H9 (cell line): ENCODE measurements around the gene MTCH1. TPM values are rescaled to one million over a fixed set of nuclear protein-coding genes. Genes with fewer than 3 reads are reported as not detected.

Source experiments
- DNase-seq: peaks from one replicate; pipeline ENCODE4 v3.0.0-alpha.2; 2017
- H2AFZ ChIP-seq: one replicate; pipeline ENCODE4 v1.6.1; 2013; ENCODE audit warnings: mild to moderate bottlenecking, low read length, control low read depth, moderate library complexity
- H2AK5ac ChIP-seq: 2 replicates; pipeline ENCODE4 v1.6.1; 2013; ENCODE audit warnings: low read length, control low read depth, mixed read lengths; ENCODE audit not compliant: insufficient read length
- H2BK120ac ChIP-seq: one replicate; pipeline ENCODE4 v1.6.1; 2013; ENCODE audit warnings: low read depth, mild to moderate bottlenecking, low read length, control low read depth, inconsistent platforms; ENCODE audit not compliant: poor library complexity, severe bottlenecking
- H2BK12ac ChIP-seq: 2 replicates; pipeline ENCODE4 v1.6.1; 2013; ENCODE audit warnings: low read length, control low read depth, mixed read lengths, low read depth; ENCODE audit not compliant: insufficient read length
- H2BK15ac ChIP-seq: 2 replicates; pipeline ENCODE4 v1.6.1; 2013; ENCODE audit warnings: low read depth, low read length, control low read depth
- H2BK20ac ChIP-seq: one replicate; pipeline ENCODE4 v1.6.1; 2013; ENCODE audit warnings: low read depth, mild to moderate bottlenecking, low read length, control low read depth, inconsistent platforms; ENCODE audit not compliant: poor library complexity, severe bottlenecking
- H2BK5ac ChIP-seq: 2 replicates; pipeline ENCODE4 v1.6.1; 2013; ENCODE audit warnings: low read length, control low read depth, mixed read lengths; ENCODE audit not compliant: insufficient read length
- H3K14ac ChIP-seq: 2 replicates; pipeline ENCODE4 v1.6.1; 2013; ENCODE audit warnings: low read length, control low read depth; ENCODE audit not compliant: insufficient read depth
- H3K18ac ChIP-seq: 2 replicates; pipeline ENCODE4 v1.6.1; 2013; ENCODE audit warnings: low read depth, mild to moderate bottlenecking, mixed read lengths, low read length, control low read depth; ENCODE audit not compliant: insufficient read length
- H3K23ac ChIP-seq: 2 replicates; pipeline ENCODE4 v1.6.1; 2013; ENCODE audit warnings: low read length, control low read depth, mixed read lengths, low read depth; ENCODE audit not compliant: insufficient read length
- H3K23me2 ChIP-seq: 2 replicates; pipeline ENCODE4 v1.6.1; 2013; ENCODE audit warnings: low read depth, mild to moderate bottlenecking, mixed read lengths, low read length, control low read depth; ENCODE audit not compliant: insufficient read length, poor library complexity, severe bottlenecking
- H3K27ac ChIP-seq: 2 replicates; pipeline ENCODE4 v1.5.1; 2013; ENCODE audit warnings: low read length, control low read depth, mixed read lengths, low read depth; ENCODE audit not compliant: insufficient read length
- H3K27me3 ChIP-seq: 2 replicates; pipeline ENCODE4 v1.6.1; 2013; ENCODE audit warnings: low read length, control low read depth, inconsistent platforms; ENCODE audit not compliant: insufficient read depth
- H3K4ac ChIP-seq: 2 replicates; pipeline ENCODE4 v1.6.1; 2013; ENCODE audit warnings: low read depth, mild to moderate bottlenecking, control low read depth, inconsistent platforms, low read length, moderate library complexity
- H3K4me1 ChIP-seq: 2 replicates; pipeline ENCODE4 v1.6.1; 2013; ENCODE audit warnings: low read length, control low read depth, inconsistent platforms; ENCODE audit not compliant: insufficient read depth
- H3K4me2 ChIP-seq: 2 replicates; pipeline ENCODE4 v1.6.1; 2013; ENCODE audit warnings: low read length, control low read depth, mixed read lengths; ENCODE audit not compliant: insufficient read length, insufficient read depth
- H3K56ac ChIP-seq: 2 replicates; pipeline ENCODE4 v1.6.1; 2013; ENCODE audit warnings: low read depth, mild to moderate bottlenecking, mixed read lengths, low read length, control low read depth; ENCODE audit not compliant: insufficient read length
- H3K79me1 ChIP-seq: 2 replicates; pipeline ENCODE4 v1.6.1; 2013; ENCODE audit warnings: low read depth, mild to moderate bottlenecking, moderate library complexity, low read length, control low read depth, inconsistent platforms; ENCODE audit not compliant: insufficient read depth, poor library complexity, severe bottlenecking
- H3K79me2 ChIP-seq: 2 replicates; pipeline ENCODE4 v1.6.1; 2013; ENCODE audit warnings: low read length, control low read depth, inconsistent platforms; ENCODE audit not compliant: insufficient read depth
- H3K9ac ChIP-seq: 2 replicates; pipeline ENCODE4 v1.6.1; 2013; ENCODE audit warnings: low read length, control low read depth, mixed read lengths; ENCODE audit not compliant: insufficient read length; ENCODE audit errors: extremely low read depth
- H3K9me3 ChIP-seq: one replicate; pipeline ENCODE4 v1.6.1; 2013; ENCODE audit warnings: low read depth, low read length, inconsistent platforms; ENCODE audit not compliant: control insufficient read depth
- H3T11ph ChIP-seq: one replicate; pipeline ENCODE4 v1.6.1; 2013; ENCODE audit warnings: mild to moderate bottlenecking, low read length, control low read depth, inconsistent platforms
- H4K20me1 ChIP-seq: one replicate; pipeline ENCODE4 v1.6.1; 2013; ENCODE audit not compliant: control insufficient read depth, insufficient read length, insufficient read depth
- H4K5ac ChIP-seq: 2 replicates; pipeline ENCODE4 v1.6.1; 2013; ENCODE audit warnings: low read depth, mild to moderate bottlenecking, mixed read lengths, low read length, control low read depth; ENCODE audit not compliant: insufficient read length
- H4K8ac ChIP-seq: replicated peaks from 2 replicates; pipeline ENCODE4 v1.6.1; 2013; ENCODE audit warnings: low read length, control low read depth, mixed read lengths, low read depth; ENCODE audit not compliant: insufficient read length
- H4K91ac ChIP-seq: 2 replicates; pipeline ENCODE4 v1.6.1; 2013; ENCODE audit warnings: low read depth, mild to moderate bottlenecking, moderate library complexity, mixed read lengths, low read length, control low read depth; ENCODE audit not compliant: insufficient read length
- H3K27ac Mint-ChIP-seq, 3 experiments: 2 replicates in 2 of 3; 3 replicates in 1 of 3; pipeline ENCODE4 v1.8.0; 2020 to 2021; ENCODE audit warnings: mixed read lengths in 3 of 3, mild to moderate bottlenecking in 1 of 3, moderate library complexity in 1 of 3
- H3K27me3 Mint-ChIP-seq: 2 replicates; pipeline ENCODE4 v1.8.0; 2021; ENCODE audit warnings: low read depth, mild to moderate bottlenecking, moderate library complexity, mixed read lengths
- H3K36me3 Mint-ChIP-seq, 3 experiments: 2 replicates in 2 of 3; 3 replicates in 1 of 3; pipeline ENCODE4 v1.8.0; 2020 to 2021; ENCODE audit warnings: low read depth in 3 of 3, mixed read lengths in 3 of 3; ENCODE audit not compliant: insufficient read depth in 1 of 3
- H3K4me1 Mint-ChIP-seq, 2 experiments: 2 replicates each; pipeline ENCODE4 v1.8.0; 2020; ENCODE audit warnings: mixed read lengths in 2 of 2
- H3K4me3 Mint-ChIP-seq, 2 experiments: 2 replicates in 1 of 2; 3 replicates in 1 of 2; pipeline ENCODE4 v1.8.0; 2020 to 2021; ENCODE audit warnings: mild to moderate bottlenecking in 2 of 2, mixed read lengths in 2 of 2, moderate library complexity in 1 of 2
- H3K9me3 Mint-ChIP-seq, 2 experiments: 2 replicates in 1 of 2; 3 replicates in 1 of 2; pipeline ENCODE4 v1.8.0; 2020; ENCODE audit warnings: mild to moderate bottlenecking in 2 of 2, mixed read lengths in 2 of 2, moderate library complexity in 1 of 2
- CTCF ChIP-seq: fragments of 200-600 bp; sonication (generic); conservative IDR thresholded peaks from 3 replicates; pipeline ENCODE4 v1.8.0; 2021; ENCODE audit warnings: antibody characterized with exemption, mild to moderate bottlenecking
- WGBS: extraction: QIAGEN DNeasy Blood & Tissue Kit; methylation state at CpG from one replicate; pipeline ENCODE4 v1.1.7; 2013; ENCODE audit warnings: missing lambda C conversion rate, low lambda C conversion rate, mixed read lengths; ENCODE audit not compliant: insufficient read length; ENCODE audit errors: extremely low coverage; 5-methylcytosine and 5-hydroxymethylcytosine counted together
- total RNA-seq: library from RNA; stranded (reverse); gene quantifications from 2 replicates; pipeline ENCODE4 v1.2.1, GENCODE V29; 2021

MTCH1 gene
- total RNA-seq, 1 experiment from 2014 or later: 200 TPM

- peaks cover 5% of the 10 kb centered on the region; the same call in 1 of the 2 replicates for H3K79me2 ChIP-seq
- peaks cover 3% of the 10 kb centered on the region for H3K79me1 ChIP-seq
- no peak overlapping the region for H3K18ac ChIP-seq
- no peak overlapping the region for H3K9ac ChIP-seq
- Mint-ChIP-seq H3K27me3 (no peaks in the 10 kb centered on the region), H3K4me3 (no peak overlapping the region), H3K4me1 (peaks cover 8 to 10% of the 10 kb centered on the region in 2 experiments), H3K9me3 (no peaks in the 10 kb centered on the region), H3K36me3 (peaks cover 54 to 87% (median 83%) of the 10 kb centered on the region in 3 experiments; a peak in 6 of 7 replicates), H3K27ac (no peak overlapping the region)
- H3K56ac ChIP-seq: no peak overlapping the region
- H2BK15ac ChIP-seq: no peak overlapping the region
- WGBS: no CpG with 5 or more reads among the region's 7 CpGs
- no peak overlapping the region for H2BK5ac ChIP-seq
- H3K27me3 ChIP-seq: no peaks in the 10 kb centered on the region
- no peak overlapping the region for H3K14ac ChIP-seq
- TF ChIP-seq CTCF: no peak
- DNase-seq: no peak
- H2AFZ ChIP-seq: no peak overlapping the region
- no peak overlapping the region for H2AK5ac ChIP-seq
- H3K4me1 ChIP-seq: no peaks in the 10 kb centered on the region
- no peak overlapping the region for H4K8ac ChIP-seq
- no peak overlapping the region for H3K23ac ChIP-seq
- no peak overlapping the region for H4K91ac ChIP-seq
- no peak overlapping the region for H3T11ph ChIP-seq
- H3K4me2 ChIP-seq: no peak overlapping the region
- no peaks in the 10 kb centered on the region for H3K23me2 ChIP-seq
- H2BK20ac ChIP-seq: no peak overlapping the region
- H2BK12ac ChIP-seq: no peak overlapping the region
- H3K27ac ChIP-seq: no peak overlapping the region
- H3K4ac ChIP-seq: no peak overlapping the region
- H3K9me3 ChIP-seq: no peaks in the 10 kb centered on the region
- H4K20me1 ChIP-seq: no peaks in the 10 kb centered on the region
- H2BK120ac ChIP-seq: no peak overlapping the region
- no peak overlapping the region for H4K5ac ChIP-seq
Measured at GRCh38 chr6:36975231-36976006, 10.6 kb downstream of the MTCH1 start.
